ENCODE data around the gene LRRC25.

GRCh38 chr19:18368504-18369222 is 28.8 kb downstream of the LRRC25 start:
- TF ChIP-seq, protein P1, sequence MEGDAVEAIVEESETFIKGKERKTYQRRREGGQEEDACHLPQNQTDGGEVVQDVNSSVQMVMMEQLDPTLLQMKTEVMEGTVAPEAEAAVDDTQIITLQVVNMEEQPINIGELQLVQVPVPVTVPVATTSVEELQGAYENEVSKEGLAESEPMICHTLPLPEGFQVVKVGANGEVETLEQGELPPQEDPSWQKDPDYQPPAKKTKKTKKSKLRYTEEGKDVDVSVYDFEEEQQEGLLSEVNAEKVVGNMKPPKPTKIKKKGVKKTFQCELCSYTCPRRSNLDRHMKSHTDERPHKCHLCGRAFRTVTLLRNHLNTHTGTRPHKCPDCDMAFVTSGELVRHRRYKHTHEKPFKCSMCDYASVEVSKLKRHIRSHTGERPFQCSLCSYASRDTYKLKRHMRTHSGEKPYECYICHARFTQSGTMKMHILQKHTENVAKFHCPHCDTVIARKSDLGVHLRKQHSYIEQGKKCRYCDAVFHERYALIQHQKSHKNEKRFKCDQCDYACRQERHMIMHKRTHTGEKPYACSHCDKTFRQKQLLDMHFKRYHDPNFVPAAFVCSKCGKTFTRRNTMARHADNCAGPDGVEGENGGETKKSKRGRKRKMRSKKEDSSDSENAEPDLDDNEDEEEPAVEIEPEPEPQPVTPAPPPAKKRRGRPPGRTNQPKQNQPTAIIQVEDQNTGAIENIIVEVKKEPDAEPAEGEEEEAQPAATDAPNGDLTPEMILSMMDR (IDR thresholded peaks at IDR 0.05) = no peak
- TF ChIP-seq POLR2A (IDR thresholded peaks at IDR 0.05) = no peak

All from body of pancreas (tissue), 4 donors.